ENCODE data around the gene SLC15A3. TPM values are rescaled to one million over a fixed set of nuclear protein-coding genes. Genes with fewer than 3 reads are reported as not detected.

Gene SLC15A3
- total RNA-seq, 1 experiment from 2014 or later = 8.7 TPM

GRCh38 chr11:60996381-60997138 lies 44.6 kb upstream of the SLC15A3 start:
- in situ Hi-C loops (cut with HindIII; ENCODE audit: low pct_unique_long_range_greater_than_20kb, low sequenced_read_pairs) = no loop called here
- Histone ChIP-seq H3K9me3 (ENCODE audit: control insufficient read depth, insufficient read depth, low read depth, low read length) (no peaks in the 10 kb centered on the region), H3K27me3 (ENCODE audit: control insufficient read depth, insufficient read depth, low read length) (0 out of 2 replicates have a peak, but pooled peaks cover 2% of the 10 kb centered on the region), H3K36me3 (ENCODE audit: control insufficient read depth, insufficient read depth, low read length) (no peaks in the 10 kb centered on the region), H3K4me3 (ENCODE audit: low read depth in 2 of 2, low read length in 2 of 2) (no peak overlapping the region), H3K27ac (ENCODE audit: low read length) (no peak overlapping the region), H3K4me1 (ENCODE audit: control insufficient read depth, insufficient read depth, low read length) (no peaks in the 10 kb centered on the region; the same call in 1 of the 2 replicates)
- intact Hi-C loops (cut with micrococcal nuclease; ENCODE audit: unreplicated experiment) = no loop called here
- TF ChIP-seq REST (IDR thresholded peaks at IDR 0.05; ENCODE audit: insufficient read depth in 1 of 2, low read depth in 2 of 2, low read length in 1 of 2) (no peak), CTCF (IDR thresholded peaks at IDR 0.05) (no peak), SIN3A (IDR thresholded peaks at IDR 0.05; ENCODE audit: borderline replicate concordance, insufficient read depth, low read depth, low read length) (no peak), POLR2AphosphoS5 (IDR thresholded peaks at IDR 0.05; ENCODE audit: low read depth, low read length) (no peak), TCF7L2 (IDR thresholded peaks at IDR 0.05; ENCODE audit: low read depth, low read length) (no peak)
- BruUV-seq (replicated peaks) = no TSS peak
- ChIA-PET POLR2A (interaction anchor here (0.6 kb wide), 1 partner anchor 101 kb away, joined by 3 read pairs; no protein-coding TSS in a partner anchor), CTCF (no interaction called here)
- DNase-seq (ENCODE audit: low read depth, low spot score) (no peak), ATAC-seq (no peak)

GRCh38 chr11:60995798-60996197 lies 43.8 kb upstream of the SLC15A3 start:
- intact Hi-C loops (cut with micrococcal nuclease; ENCODE audit: unreplicated experiment) (no loop called here), in situ Hi-C loops (cut with HindIII; ENCODE audit: low pct_unique_long_range_greater_than_20kb, low sequenced_read_pairs) (no loop called here)
- no peaks in the 10 kb centered on the region for H3K36me3 ChIP-seq (ENCODE audit: control insufficient read depth, insufficient read depth, low read length)
- H3K9me3 ChIP-seq (ENCODE audit: control insufficient read depth, insufficient read depth, low read depth, low read length) = no peaks in the 10 kb centered on the region
- 0 out of 2 replicates have a peak, but pooled peaks cover 2% of the 10 kb centered on the region for H3K27me3 ChIP-seq (ENCODE audit: control insufficient read depth, insufficient read depth, low read length)
- no peak for ATAC-seq
- CTCF ChIA-PET = no interaction called here
- TF ChIP-seq REST (IDR thresholded peaks at IDR 0.05; ENCODE audit: insufficient read depth in 1 of 2, low read depth in 2 of 2, low read length in 1 of 2) (no peak), SIN3A (IDR thresholded peaks at IDR 0.05; ENCODE audit: borderline replicate concordance, insufficient read depth, low read depth, low read length) (no peak), POLR2AphosphoS5 (IDR thresholded peaks at IDR 0.05; ENCODE audit: low read depth, low read length) (no peak), CTCF (IDR thresholded peaks at IDR 0.05) (no peak), TCF7L2 (IDR thresholded peaks at IDR 0.05; ENCODE audit: low read depth, low read length) (no peak)
- no peak for DNase-seq (ENCODE audit: low read depth, low spot score)
- POLR2A ChIA-PET = no interaction called here
- no peaks in the 10 kb centered on the region; the same call in 1 of the 2 replicates for H3K4me1 ChIP-seq (ENCODE audit: control insufficient read depth, insufficient read depth, low read length)
- no peak overlapping the region for H3K4me3 ChIP-seq (ENCODE audit: low read depth in 2 of 2, low read length in 2 of 2)
- H3K27ac ChIP-seq (ENCODE audit: low read length) = no peak overlapping the region
- BruUV-seq (replicated peaks) = no TSS peak

Data from Panc1 (cell line).